Measurements from ENCODE around the gene PIK3AP1.
"Not testable (repeated sequence)": the region's sequence is repeated elsewhere in the genome, so short reads cannot be mapped to it uniquely, and the experiment has no call there.

Gene PIK3AP1

GRCh38 chr10:96756111-96756903 lies 36.0 kb upstream of the PIK3AP1 start:
- Histone ChIP-seq H3K9ac (ENCODE audit: low read depth, low read length, poor library complexity, severe bottlenecking) (no peak overlapping the region), H3K4me1 (ENCODE audit: insufficient read depth, low read length, poor library complexity, severe bottlenecking) (peaks cover 5% of the 10 kb centered on the region), H2AFZ (ENCODE audit: low read length) (no peak overlapping the region), H3F3A (ENCODE audit: low read depth) (no peaks in the 10 kb centered on the region), H3K36me3 (ENCODE audit: insufficient read depth, low read length) (no peaks in the 10 kb centered on the region), H3K4me3 (ENCODE audit: low read length, poor library complexity, severe bottlenecking) (no peak overlapping the region), H3K4me2 (ENCODE audit: low read depth, low read length, poor library complexity, severe bottlenecking) (no peak overlapping the region), H3K9me2 (replicated peaks; ENCODE audit: low read depth, low read length) (no peaks in the 10 kb centered on the region), H3K27me3 (ENCODE audit: insufficient read depth, low read length, poor library complexity, severe bottlenecking) (no peaks in the 10 kb centered on the region), H3K79me2 (ENCODE audit: insufficient read depth, low read length) (no peaks in the 10 kb centered on the region), H4K20me1 (ENCODE audit: insufficient read depth, low read length, poor library complexity, severe bottlenecking) (no peaks in the 10 kb centered on the region), H3K9me3 (ENCODE audit: insufficient read depth, low read depth, low read length) (no peaks in the 10 kb centered on the region)
- TF ChIP-seq, protein P1, sequence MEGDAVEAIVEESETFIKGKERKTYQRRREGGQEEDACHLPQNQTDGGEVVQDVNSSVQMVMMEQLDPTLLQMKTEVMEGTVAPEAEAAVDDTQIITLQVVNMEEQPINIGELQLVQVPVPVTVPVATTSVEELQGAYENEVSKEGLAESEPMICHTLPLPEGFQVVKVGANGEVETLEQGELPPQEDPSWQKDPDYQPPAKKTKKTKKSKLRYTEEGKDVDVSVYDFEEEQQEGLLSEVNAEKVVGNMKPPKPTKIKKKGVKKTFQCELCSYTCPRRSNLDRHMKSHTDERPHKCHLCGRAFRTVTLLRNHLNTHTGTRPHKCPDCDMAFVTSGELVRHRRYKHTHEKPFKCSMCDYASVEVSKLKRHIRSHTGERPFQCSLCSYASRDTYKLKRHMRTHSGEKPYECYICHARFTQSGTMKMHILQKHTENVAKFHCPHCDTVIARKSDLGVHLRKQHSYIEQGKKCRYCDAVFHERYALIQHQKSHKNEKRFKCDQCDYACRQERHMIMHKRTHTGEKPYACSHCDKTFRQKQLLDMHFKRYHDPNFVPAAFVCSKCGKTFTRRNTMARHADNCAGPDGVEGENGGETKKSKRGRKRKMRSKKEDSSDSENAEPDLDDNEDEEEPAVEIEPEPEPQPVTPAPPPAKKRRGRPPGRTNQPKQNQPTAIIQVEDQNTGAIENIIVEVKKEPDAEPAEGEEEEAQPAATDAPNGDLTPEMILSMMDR (conservative IDR thresholded peaks at IDR 0.05; ENCODE audit: low read length) = no peak
- TF ChIP-seq EZH2phosphoT487 (IDR thresholded peaks at IDR 0.05; ENCODE audit: borderline replicate concordance) = no peak

GRCh38 chr10:96753956-96754355 lies 33.6 kb upstream of the PIK3AP1 start:
- H3K9me2 ChIP-seq (replicated peaks; ENCODE audit: low read depth, low read length) = no peaks in the 10 kb centered on the region
- no peaks in the 10 kb centered on the region for H3K9me3 ChIP-seq (ENCODE audit: insufficient read depth, low read depth, low read length)
- H3K27me3 ChIP-seq (ENCODE audit: insufficient read depth, low read length, poor library complexity, severe bottlenecking) = no peaks in the 10 kb centered on the region
- H3K9ac ChIP-seq (ENCODE audit: low read depth, low read length, poor library complexity, severe bottlenecking) = no peak overlapping the region
- TF ChIP-seq EZH2phosphoT487 (IDR thresholded peaks at IDR 0.05; ENCODE audit: borderline replicate concordance) = no peak
- TF ChIP-seq, protein P1 (conservative IDR thresholded peaks at IDR 0.05; ENCODE audit: low read length) = no peak
- H3F3A ChIP-seq (ENCODE audit: low read depth) = no peaks in the 10 kb centered on the region
- no peak overlapping the region for H2AFZ ChIP-seq (ENCODE audit: low read length)
- no peaks in the 10 kb centered on the region for H3K79me2 ChIP-seq (ENCODE audit: insufficient read depth, low read length)
- no peak overlapping the region for H3K4me2 ChIP-seq (ENCODE audit: low read depth, low read length, poor library complexity, severe bottlenecking)
- H3K4me3 ChIP-seq (ENCODE audit: low read length, poor library complexity, severe bottlenecking) = no peak overlapping the region
- H4K20me1 ChIP-seq (ENCODE audit: insufficient read depth, low read length, poor library complexity, severe bottlenecking) = no peaks in the 10 kb centered on the region
- H3K4me1 ChIP-seq (ENCODE audit: insufficient read depth, low read length, poor library complexity, severe bottlenecking) = peaks cover 5% of the 10 kb centered on the region
- H3K36me3 ChIP-seq (ENCODE audit: insufficient read depth, low read length) = no peaks in the 10 kb centered on the region

DNA sequence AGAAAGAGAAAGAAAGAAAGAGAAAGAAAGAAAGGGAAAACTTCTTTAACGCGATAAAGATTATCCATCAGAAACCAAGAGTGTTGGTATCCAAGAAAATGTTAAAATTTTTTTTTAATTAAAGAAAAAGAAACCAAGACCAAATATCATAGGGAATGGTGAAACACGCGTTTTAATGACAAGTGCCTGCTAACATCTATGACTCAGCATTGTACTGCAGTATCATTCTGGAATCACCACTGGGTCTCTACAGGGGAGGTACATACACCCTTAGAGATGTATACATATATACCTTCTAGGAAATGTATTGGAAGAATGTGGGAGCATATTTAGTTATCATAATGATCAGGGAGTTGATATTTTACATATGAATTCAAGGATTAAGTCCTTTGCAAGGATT lies 32.1 kb upstream of the PIK3AP1 start:
- H3K4me2 ChIP-seq (ENCODE audit: low read depth, low read length, poor library complexity, severe bottlenecking) = no peak overlapping the region
- no peak overlapping the region for H3K9ac ChIP-seq (ENCODE audit: low read depth, low read length, poor library complexity, severe bottlenecking)
- H3K36me3 ChIP-seq (ENCODE audit: insufficient read depth, low read length) = no peaks in the 10 kb centered on the region
- H3K27me3 ChIP-seq (ENCODE audit: insufficient read depth, low read length, poor library complexity, severe bottlenecking) = no peaks in the 10 kb centered on the region
- no peak overlapping the region for H3K4me3 ChIP-seq (ENCODE audit: low read length, poor library complexity, severe bottlenecking)
- no peaks in the 10 kb centered on the region for H3F3A ChIP-seq (ENCODE audit: low read depth)
- TF ChIP-seq, protein P1 (conservative IDR thresholded peaks at IDR 0.05; ENCODE audit: low read length) = no peak
- no peak for TF ChIP-seq EZH2phosphoT487 (IDR thresholded peaks at IDR 0.05; ENCODE audit: borderline replicate concordance)
- H3K9me3 ChIP-seq (ENCODE audit: insufficient read depth, low read depth, low read length) = no peaks in the 10 kb centered on the region
- no peak overlapping the region for H2AFZ ChIP-seq (ENCODE audit: low read length)
- H3K79me2 ChIP-seq (ENCODE audit: insufficient read depth, low read length) = no peaks in the 10 kb centered on the region
- no peaks in the 10 kb centered on the region for H4K20me1 ChIP-seq (ENCODE audit: insufficient read depth, low read length, poor library complexity, severe bottlenecking)
- no peaks in the 10 kb centered on the region for H3K9me2 ChIP-seq (replicated peaks; ENCODE audit: low read depth, low read length)
- H3K4me1 ChIP-seq (ENCODE audit: insufficient read depth, low read length, poor library complexity, severe bottlenecking) = peaks cover 3% of the 10 kb centered on the region

- H3K79me2 ChIP-seq (ENCODE audit: insufficient read depth, low read length); H3K9ac ChIP-seq (ENCODE audit: low read depth, low read length, poor library complexity, severe bottlenecking); H3K4me1 ChIP-seq (ENCODE audit: insufficient read depth, low read length, poor library complexity, severe bottlenecking); H3K4me2 ChIP-seq (ENCODE audit: low read depth, low read length, poor library complexity, severe bottlenecking); H3F3A ChIP-seq (ENCODE audit: low read depth); H3K9me3 ChIP-seq (ENCODE audit: insufficient read depth, low read depth, low read length); H3K36me3 ChIP-seq (ENCODE audit: insufficient read depth, low read length); H4K20me1 ChIP-seq (ENCODE audit: insufficient read depth, low read length, poor library complexity, severe bottlenecking); H3K9me2 ChIP-seq (replicated peaks; ENCODE audit: low read depth, low read length); H3K27me3 ChIP-seq (ENCODE audit: insufficient read depth, low read length, poor library complexity, severe bottlenecking); H2AFZ ChIP-seq (ENCODE audit: low read length); H3K4me3 ChIP-seq (ENCODE audit: low read length, poor library complexity, severe bottlenecking): not testable (repeated sequence)
Observed at GRCh38 chr10:96750316-96750715, 30.0 kb upstream of the PIK3AP1 start.

All from Loucy (cell line).